Left kidney (tissue), 2 donors: ENCODE results near the gene ETHE1. TPM values are rescaled to one million over a fixed set of nuclear protein-coding genes. Genes with fewer than 3 reads are reported as not detected.
"Not testable (repeated sequence)": the region's sequence is repeated elsewhere in the genome, so short reads cannot be mapped to it uniquely, and the experiment has no call there.

Experiments used
- DNase-seq: peaks from one replicate; pipeline ENCODE4 v3.0.0-alpha.2; 2013
- polyA plus RNA-seq: library from polyadenylated mRNA; unstranded; fragments of 120-200 nt; gene quantifications from one replicate; pipeline ENCODE4 v1.2.1, GENCODE V29; 2013; ENCODE audit not compliant: insufficient read length

Gene ETHE1
- polyA plus RNA-seq, 1 donor = 25.4 TPM

GRCh38 chr19:43554317-43554895, 27.4 kb upstream of the ETHE1 start:
- no peak for DNase-seq

- no peak for DNase-seq
These were observed 26.7 kb upstream of the ETHE1 start for GRCh38 chr19:43553656-43554055.

GRCh38 chr19:43552616-43553015, 25.6 kb upstream of the ETHE1 start:
- DNase-seq = no peak

GRCh38 chr19:43552198-43552450, 25.1 kb upstream of the ETHE1 start:
- DNase-seq = no peak

- no peak for DNase-seq
These were observed 24.6 kb upstream of the ETHE1 start for GRCh38 chr19:43551399-43552197.

- DNase-seq = no peak
These were observed 21.7 kb upstream of the ETHE1 start for GRCh38 chr19:43548706-43549105.

- not testable (repeated sequence) for DNase-seq
These were observed 20.9 kb upstream of the ETHE1 start for GRCh38 chr19:43547926-43548325.

GRCh38 chr19:43546581-43546980, 19.6 kb upstream of the ETHE1 start:
- DNase-seq = no peak

GRCh38 chr19:43545981-43546380, 19.0 kb upstream of the ETHE1 start:
- no peak for DNase-seq

- no peak for DNase-seq
These were observed 18.3 kb upstream of the ETHE1 start for GRCh38 chr19:43545276-43545675.

- no peak for DNase-seq
These were observed 17.1 kb upstream of the ETHE1 start for GRCh38 chr19:43544077-43544476.

GRCh38 chr19:43541920-43542650, 15.1 kb upstream of the ETHE1 start:
- no peak for DNase-seq

GRCh38 chr19:43540381-43540780, 13.4 kb upstream of the ETHE1 start:
- no peak for DNase-seq

- no peak for DNase-seq
These were observed 11.9 kb upstream of the ETHE1 start for GRCh38 chr19:43538922-43539321.

GRCh38 chr19:43534816-43535761, 8.1 kb upstream of the ETHE1 start:
- DNase-seq = peak; percentile 72

GRCh38 chr19:43534305-43534815, 7.4 kb upstream of the ETHE1 start:
- no peak for DNase-seq

GRCh38 chr19:43533546-43534304, 6.7 kb upstream of the ETHE1 start:
- peak; percentile 99 for DNase-seq

GRCh38 chr19:43532962-43533545, 6.1 kb upstream of the ETHE1 start, which contains the start of gene ZNF575:
ZNF575 (plus strand) TSS chr19:43533188; CDS start chr19:43534423, 1,235 bp downstream.
- peak; percentile 97 for DNase-seq

GRCh38 chr19:43532571-43532961, 5.6 kb upstream of the ETHE1 start:
- no peak for DNase-seq

- DNase-seq = no peak
These were observed 1.0 kb upstream of the ETHE1 start for GRCh38 chr19:43527860-43528622.
